NCI-H526 (cell line): ENCODE measurements around the gene PLPPR5.
"Not testable (repeated sequence)": the region's sequence is repeated elsewhere in the genome, so short reads cannot be mapped to it uniquely, and the experiment has no call there.

ENCODE experiments used
- DNase-seq, 2 experiments: peaks; one replicate each; lab custom pipeline; 2025; lab: John Stamatoyannopoulos, UW

The PLPPR5 gene

DNA sequence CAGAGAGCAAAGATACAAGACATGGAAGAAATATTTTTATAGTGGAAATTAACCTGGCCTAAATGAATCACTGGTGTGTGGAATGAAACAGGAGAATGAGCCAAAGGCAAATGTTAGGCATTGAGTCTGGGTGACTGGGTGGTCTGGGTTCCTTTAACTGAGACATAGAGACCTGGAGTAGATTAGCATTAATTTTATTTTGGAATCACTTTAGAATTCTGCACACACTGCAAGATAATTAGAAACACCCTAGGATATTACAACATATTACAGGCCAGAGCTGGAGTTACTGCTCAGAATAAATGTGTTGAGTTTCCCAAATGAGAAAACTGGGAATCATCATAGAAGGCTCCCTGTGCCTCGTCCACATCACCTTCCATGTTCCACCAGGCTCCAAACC, 85.5 kb downstream of the PLPPR5 start:
- no peak for DNase-seq

- DNase-seq, result no peak
Observed at GRCh38 chr1:98914547-98914946, 90.1 kb downstream of the PLPPR5 start.

DNA sequence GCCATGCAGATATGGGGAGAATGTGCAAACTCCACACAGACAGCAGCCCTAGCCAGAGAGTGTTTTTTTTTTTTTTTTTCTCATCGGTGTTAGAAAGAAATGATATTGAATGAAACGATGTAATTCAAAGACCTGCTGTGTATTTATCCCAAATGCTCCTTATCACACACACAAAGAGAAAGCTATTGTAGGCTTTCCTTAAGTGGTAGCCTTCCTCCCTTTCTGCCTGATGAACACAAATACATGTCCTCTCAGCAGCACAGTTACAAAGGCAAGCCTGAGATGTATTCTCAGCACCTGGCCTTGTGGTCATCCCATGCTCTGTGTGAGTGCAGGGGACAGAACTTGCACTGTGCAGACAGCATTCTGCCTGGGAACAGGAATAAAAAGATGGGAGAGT, 93.8 kb downstream of the PLPPR5 start:
- no peak for DNase-seq

GRCh38 chr1:98908980-98909379, 95.7 kb downstream of the PLPPR5 start:
- DNase-seq, result no peak

DNA sequence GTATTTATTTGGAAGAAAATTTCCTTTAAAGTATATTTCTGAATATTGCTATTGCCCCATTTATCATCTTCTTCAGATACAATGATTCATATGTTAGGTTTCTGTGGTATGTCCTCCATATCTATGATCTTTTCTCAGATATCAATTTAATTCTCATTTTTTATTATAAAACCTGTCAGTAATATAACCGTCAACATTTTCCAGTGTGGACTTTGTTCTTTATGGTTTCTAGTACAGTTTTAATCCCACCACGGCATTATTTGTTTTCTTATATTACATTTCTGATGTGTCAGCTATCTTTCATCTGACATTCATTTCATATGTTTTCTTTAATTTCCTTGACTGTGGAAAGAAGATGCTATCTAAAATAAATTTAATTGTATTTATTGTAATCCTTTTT, 97.9 kb downstream of the PLPPR5 start:
- DNase-seq, result no peak

DNA sequence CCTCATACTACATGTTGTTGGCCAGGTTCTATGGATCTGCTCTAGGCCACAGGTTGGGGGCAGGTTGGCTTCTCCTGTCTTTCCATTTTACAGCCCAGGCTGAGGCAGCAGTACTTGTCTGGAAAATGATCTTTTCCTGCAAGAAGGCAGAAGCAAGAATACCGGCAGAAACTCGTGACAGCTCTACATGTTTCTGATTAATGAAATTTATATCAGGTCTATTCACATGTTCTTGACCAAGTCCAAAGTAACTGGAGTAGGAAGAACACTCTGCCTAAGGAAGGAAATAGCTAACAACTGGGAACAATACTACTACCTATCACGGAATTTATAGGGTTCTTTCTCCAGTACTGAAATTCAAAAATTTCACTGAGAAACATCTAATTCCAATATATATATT, 98.3 kb downstream of the PLPPR5 start:
- DNase-seq, result no peak

DNA sequence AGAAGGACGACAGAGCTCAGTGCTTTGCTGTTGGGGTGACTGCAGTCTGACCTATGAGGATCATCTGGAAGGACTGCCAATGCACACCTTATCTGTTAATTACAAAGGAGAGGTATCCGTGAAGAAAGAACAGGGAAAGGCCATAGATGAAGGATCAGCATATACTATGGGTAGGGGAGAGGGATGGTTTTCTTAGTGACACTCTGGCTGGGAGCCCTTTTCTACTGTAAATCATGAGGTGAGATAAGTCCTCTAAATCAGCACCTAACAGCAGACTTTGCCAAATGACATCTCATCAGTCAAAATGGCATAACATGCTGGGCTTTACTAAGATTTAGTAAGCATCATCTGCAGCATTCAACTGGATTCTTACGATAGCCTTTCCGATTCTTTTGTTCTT, 100.0 kb downstream of the PLPPR5 start:
- no peak for DNase-seq

GRCh38 chr1:98903726-98904125, 100.9 kb downstream of the PLPPR5 start:
- DNase-seq, result no peak

GRCh38 chr1:98903261-98903660, 101.4 kb downstream of the PLPPR5 start:
- DNase-seq, result peak; percentile 28 to 47

DNA sequence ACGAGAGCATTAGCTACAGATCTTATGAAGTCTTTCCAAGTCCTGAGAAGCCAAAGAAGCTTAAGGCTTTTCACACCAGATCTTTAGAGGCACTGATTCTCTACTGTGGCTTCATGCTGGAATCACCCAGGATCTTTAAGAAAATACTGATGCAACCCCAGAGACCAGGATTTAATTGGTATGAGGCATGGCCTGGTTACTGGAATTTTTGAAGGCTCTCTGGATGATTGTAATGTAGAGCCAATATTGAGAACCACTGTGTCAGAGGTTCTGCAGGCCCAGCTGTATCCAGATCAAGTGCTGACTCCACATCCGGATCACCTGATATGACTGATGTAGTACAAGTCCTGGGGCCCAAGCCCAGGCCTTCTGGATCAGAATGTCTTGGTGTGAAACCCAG, 105.7 kb downstream of the PLPPR5 start:
- no peak for DNase-seq

DNA sequence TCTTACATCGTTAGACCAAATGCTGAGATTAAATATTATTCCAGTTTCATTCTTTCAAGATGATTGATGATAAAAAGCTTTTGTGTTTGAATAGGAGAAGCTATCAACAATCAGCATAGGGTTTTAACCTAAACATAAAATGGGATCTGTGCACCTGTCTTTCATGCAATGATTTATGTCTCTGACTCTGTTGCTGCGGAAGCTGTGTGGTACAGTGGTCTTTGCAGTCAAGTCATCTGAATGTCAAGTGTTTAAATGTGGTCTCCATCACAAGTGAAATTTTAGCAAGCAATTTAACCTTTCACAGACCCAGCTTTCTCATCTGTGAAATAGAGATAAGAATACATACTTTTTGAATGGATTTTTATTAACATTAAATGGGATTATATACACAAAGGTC, 107.2 kb downstream of the PLPPR5 start:
- DNase-seq, result no peak

DNA sequence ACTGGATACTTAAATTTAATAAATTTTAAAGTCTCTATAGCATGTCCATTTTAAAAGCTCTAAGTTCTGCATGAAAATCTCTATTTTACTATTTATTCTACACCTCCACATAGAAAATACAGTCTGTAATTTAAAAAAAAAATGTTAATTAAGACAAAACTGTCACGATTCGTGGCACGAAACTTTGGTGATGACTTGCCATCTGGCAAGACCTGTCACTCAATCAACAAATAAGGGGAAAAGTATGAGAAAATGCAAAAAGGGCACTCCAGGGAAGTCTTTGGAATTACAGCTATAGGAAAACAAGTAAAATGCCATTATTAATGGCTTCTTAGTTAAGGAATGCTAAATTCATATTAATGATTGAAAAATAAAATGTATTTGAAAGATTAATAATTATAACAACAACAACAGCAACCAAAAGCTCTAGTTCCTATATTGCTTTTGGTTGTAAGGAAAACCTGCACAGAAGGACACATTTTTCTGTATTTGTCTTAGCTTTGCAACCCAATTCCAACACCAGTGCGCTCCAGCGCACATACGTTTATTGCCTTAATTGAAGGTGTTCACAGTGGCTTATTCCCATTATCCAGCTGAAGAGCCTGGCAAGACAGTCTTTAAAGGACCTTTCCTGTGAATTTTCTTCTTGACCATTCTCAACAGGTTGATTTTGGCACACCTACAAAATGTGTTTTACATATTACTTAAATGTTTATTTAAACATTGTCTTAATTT, 107.8 kb downstream of the PLPPR5 start:
- no peak for DNase-seq

GRCh38 chr1:98893371-98893770, 111.3 kb downstream of the PLPPR5 start:
- DNase-seq, result no peak

DNA sequence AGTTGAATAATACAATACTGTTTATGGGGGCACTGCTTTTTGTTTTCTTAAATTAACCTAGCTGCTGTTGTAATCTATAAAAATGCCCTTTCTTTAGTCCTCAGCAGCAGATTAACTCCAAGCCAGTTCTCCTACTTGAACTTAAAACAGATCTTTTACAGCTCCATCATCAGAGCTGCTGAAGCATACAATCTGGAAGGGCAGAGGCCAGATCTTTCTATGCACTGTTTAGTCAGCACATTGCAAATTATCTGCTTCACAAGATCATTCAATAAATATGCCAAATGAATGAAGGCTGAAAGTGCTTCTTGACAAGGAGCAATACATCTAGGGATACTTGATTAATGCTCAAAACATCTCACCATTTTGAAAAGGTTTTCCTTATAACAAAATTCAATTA, 115.8 kb downstream of the PLPPR5 start:
- no peak for DNase-seq

- no peak for DNase-seq
Observed at GRCh38 chr1:98887507-98887906, 117.2 kb downstream of the PLPPR5 start.

DNA sequence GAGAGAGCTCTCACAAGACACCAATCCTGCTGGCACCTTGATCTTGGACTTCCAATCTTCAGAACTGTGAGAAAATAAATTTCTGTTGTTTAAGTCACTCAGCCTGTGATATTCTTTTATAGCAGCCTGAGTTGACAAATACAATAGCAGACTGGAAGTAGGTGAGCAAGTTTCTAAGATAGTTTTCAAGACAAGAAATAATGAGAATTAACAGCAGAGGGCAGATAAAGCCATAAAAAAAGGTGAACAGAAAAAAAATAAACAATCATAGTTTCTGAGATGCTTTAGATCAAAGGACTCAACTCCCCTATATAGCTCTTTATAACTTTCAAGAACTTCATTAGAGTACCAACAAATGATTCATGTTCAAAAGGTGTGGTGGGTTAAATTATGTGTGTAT, 119.8 kb downstream of the PLPPR5 start:
- DNase-seq, result no peak

DNA sequence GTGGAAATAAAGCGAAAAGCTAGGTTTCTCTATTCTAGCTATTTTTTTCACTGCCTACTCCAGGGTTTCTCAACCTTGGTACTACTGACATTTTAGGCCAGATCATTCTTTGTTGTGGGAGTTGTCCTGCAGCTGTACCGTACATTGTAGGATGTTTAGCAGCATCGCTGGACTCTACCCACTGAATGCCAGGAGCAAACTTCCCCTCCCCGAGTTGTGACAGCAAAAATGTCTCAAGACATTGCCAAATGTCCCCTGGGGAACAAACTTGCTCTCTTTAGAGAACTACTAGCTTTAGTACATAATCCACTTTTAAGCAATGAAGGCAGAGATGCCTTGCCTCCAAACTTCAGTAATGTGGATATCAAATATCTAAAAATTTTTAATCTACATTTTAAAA, 122.8 kb downstream of the PLPPR5 start:
- no peak for DNase-seq

- not testable (repeated sequence) for DNase-seq
Observed at GRCh38 chr1:98881234-98881633, 123.4 kb downstream of the PLPPR5 start.

GRCh38 chr1:98874828-98875227, 129.8 kb downstream of the PLPPR5 start:
- no peak for DNase-seq

- DNase-seq, result no peak
Observed at GRCh38 chr1:98870959-98871903, 133.4 kb downstream of the PLPPR5 start.

- no peak for DNase-seq
Observed at GRCh38 chr1:98865796-98866195, 138.9 kb downstream of the PLPPR5 start.

DNA sequence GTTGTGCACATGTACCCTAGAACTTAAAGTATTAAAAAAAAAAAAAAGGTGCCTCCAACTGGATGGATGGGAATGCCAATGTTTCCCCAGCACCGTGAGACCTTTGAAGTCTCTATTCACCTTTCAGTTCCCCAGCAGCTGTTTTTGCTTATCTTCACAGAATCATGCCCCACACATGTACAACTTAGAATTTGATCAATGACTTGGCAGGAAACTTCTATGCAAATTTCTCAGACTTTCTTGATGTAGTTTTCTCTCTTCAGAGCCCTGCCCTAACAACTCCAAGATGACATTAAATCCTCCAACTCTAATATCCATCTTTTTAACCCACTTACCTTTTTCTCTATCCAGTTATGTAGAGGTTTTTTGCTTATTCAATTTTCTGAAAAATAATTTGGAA, 144.3 kb downstream of the PLPPR5 start:
- DNase-seq, result no peak

DNA sequence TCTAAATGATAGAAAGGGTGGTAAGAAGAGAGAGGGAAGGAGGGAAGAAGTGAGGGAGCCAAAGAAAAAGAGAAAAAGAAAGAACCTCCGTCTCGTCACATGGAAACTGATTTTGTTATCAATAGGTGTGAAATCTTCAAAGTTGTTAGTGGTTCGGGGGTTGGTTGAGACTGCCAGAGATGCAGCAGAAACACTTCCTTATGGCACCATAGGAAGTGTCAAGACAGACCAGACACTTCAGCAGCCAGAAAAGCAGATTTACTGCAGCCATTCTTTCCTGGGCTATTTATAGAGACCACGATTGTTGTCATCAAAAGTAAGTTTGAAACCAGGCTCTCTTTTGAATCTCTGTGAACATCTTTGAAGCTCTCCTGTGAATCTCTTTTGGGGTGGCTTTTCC, 150.5 kb downstream of the PLPPR5 start:
- no peak for DNase-seq
